ENCODE results near the gene ADGRV1. TPM values are rescaled to one million over a fixed set of nuclear protein-coding genes. Genes with fewer than 3 reads are reported as not detected.

ADGRV1 gene
- total and polyA plus RNA-seq, 12 donors = 129 to 2,577 (median 695) TPM

- TF ChIP-seq CTCF (IDR thresholded peaks at IDR 0.05) = no peak
- no peak for TF ChIP-seq POLR2A (IDR thresholded peaks at IDR 0.05)
- DNase-seq = no peak
- Histone ChIP-seq H3K27ac (no peak overlapping the region), H3K36me3 (replicated peaks in 1 of 2) (no peaks in the 10 kb centered on the region), H3K27me3 (no peaks in the 10 kb centered on the region), H3K9me3 (replicated peaks in 1 of 3) (no peaks in the 10 kb centered on the region), H3K4me3 (no peak overlapping the region), H3K4me1 (replicated peaks in 1 of 2) (peaks cover 8 to 10% of the 10 kb centered on the region in 2 donors)
- intact Hi-C loops (cut with DNase I) = no loop called here
Measured at GRCh38 chr5:90994796-90995195, 436.2 kb downstream of the ADGRV1 start.

GRCh38 chr5:90996089-90996488, 437.5 kb downstream of the ADGRV1 start:
- Histone ChIP-seq H3K36me3 (replicated peaks in 1 of 2) (no peaks in the 10 kb centered on the region), H3K9me3 (replicated peaks in 1 of 3) (no peaks in the 10 kb centered on the region), H3K4me3 (no peak overlapping the region), H3K27me3 (no peaks in the 10 kb centered on the region), H3K27ac (no peak overlapping the region), H3K4me1 (replicated peaks in 1 of 2) (peaks cover 8 to 10% of the 10 kb centered on the region in 2 donors)
- DNase-seq = no peak
- intact Hi-C loops (cut with DNase I) = no loop called here
- 93 to 100% (median 94%) methylated on average over 3 of the region's 3 CpGs for WGBS, 4 donors
- TF ChIP-seq CTCF (IDR thresholded peaks at IDR 0.05) = no peak
- no peak for TF ChIP-seq POLR2A (IDR thresholded peaks at IDR 0.05)

- no peak for DNase-seq
- peaks cover 8 to 10% of the 10 kb centered on the region in 2 donors for H3K4me1 ChIP-seq (replicated peaks in 1 of 2)
- H3K4me3 ChIP-seq = no peak overlapping the region
- H3K27me3 ChIP-seq = no peaks in the 10 kb centered on the region
- TF ChIP-seq CTCF (IDR thresholded peaks at IDR 0.05) (no peak), POLR2A (IDR thresholded peaks at IDR 0.05) (no peak)
- peaks cover 0 to 4% (median 0%) of the 10 kb centered on the region in 3 donors for H3K9me3 ChIP-seq (replicated peaks in 1 of 3)
- no peak overlapping the region for H3K27ac ChIP-seq
- intact Hi-C loops (cut with DNase I) = no loop called here
- WGBS, 4 donors = 91 to 97% (median 96%) methylated on average over 4 of the region's 4 CpGs
- H3K36me3 ChIP-seq (replicated peaks in 1 of 2) = no peaks in the 10 kb centered on the region
Measured at GRCh38 chr5:90997082-90997481, 438.5 kb downstream of the ADGRV1 start.

- Histone ChIP-seq H3K36me3 (replicated peaks in 1 of 2) (no peaks in the 10 kb centered on the region), H3K4me1 (replicated peaks in 1 of 2) (no peaks in the 10 kb centered on the region), H3K9me3 (replicated peaks in 1 of 3) (peaks cover 0 to 4% (median 0%) of the 10 kb centered on the region in 3 donors), H3K27me3 (no peaks in the 10 kb centered on the region), H3K4me3 (no peak overlapping the region), H3K27ac (no peak overlapping the region)
- DNase-seq = no peak
- WGBS, 4 donors = 47 to 60% (median 57%) methylated on average over 1 of the region's 1 CpG
- intact Hi-C loops (cut with DNase I) = no loop called here
- TF ChIP-seq CTCF (IDR thresholded peaks at IDR 0.05) (no peak), POLR2A (IDR thresholded peaks at IDR 0.05) (no peak)
Measured at GRCh38 chr5:91000743-91001142, 442.1 kb downstream of the ADGRV1 start.
